ENCODE results near the gene CHST4.
"Not testable (repeated sequence)": the region's sequence is repeated elsewhere in the genome, so short reads cannot be mapped to it uniquely, and the experiment has no call there.

The CHST4 gene

GRCh38 chr16:71524566-71525553 lies 1.4 kb upstream of the CHST4 start:
- DNase-seq, result peak in 1 of 56 donors; percentile 1

GRCh38 chr16:71528257-71528656 lies 2.0 kb downstream of the CHST4 start:
- DNase-seq, result no peak

GRCh38 chr16:71528863-71529262 lies 2.6 kb downstream of the CHST4 start:
- no peak for DNase-seq

DNA sequence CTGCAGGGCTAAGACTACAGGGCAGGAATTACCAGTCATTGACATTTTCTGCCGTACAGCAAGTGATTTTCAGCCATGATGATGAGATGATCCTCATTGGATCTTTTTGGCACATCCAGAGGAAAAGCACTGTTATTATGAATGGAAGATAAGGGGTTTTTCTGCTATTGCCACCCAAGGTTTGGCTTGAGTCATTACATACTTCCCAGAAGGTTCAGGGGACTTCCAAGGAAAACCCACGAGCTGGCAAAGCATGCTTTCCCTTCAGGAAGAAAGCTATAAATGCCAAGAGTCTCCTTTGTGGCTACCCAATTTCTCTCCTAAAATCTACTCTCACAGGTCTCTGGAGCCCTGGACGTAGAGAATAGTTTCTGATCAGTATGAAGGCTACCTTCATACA lies 6.1 kb downstream of the CHST4 start:
- no peak for DNase-seq

DNA sequence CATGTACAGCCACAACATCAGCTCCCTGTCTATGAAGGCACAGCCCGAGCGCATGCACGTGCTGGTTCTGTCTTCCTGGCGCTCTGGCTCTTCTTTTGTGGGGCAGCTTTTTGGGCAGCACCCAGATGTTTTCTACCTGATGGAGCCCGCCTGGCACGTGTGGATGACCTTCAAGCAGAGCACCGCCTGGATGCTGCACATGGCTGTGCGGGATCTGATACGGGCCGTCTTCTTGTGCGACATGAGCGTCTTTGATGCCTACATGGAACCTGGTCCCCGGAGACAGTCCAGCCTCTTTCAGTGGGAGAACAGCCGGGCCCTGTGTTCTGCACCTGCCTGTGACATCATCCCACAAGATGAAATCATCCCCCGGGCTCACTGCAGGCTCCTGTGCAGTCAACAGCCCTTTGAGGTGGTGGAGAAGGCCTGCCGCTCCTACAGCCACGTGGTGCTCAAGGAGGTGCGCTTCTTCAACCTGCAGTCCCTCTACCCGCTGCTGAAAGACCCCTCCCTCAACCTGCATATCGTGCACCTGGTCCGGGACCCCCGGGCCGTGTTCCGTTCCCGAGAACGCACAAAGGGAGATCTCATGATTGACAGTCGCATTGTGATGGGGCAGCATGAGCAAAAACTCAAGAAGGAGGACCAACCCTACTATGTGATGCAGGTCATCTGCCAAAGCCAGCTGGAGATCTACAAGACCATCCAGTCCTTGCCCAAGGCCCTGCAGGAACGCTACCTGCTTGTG lies 10.7 kb downstream of the CHST4 start:
- no peak for DNase-seq

DNA sequence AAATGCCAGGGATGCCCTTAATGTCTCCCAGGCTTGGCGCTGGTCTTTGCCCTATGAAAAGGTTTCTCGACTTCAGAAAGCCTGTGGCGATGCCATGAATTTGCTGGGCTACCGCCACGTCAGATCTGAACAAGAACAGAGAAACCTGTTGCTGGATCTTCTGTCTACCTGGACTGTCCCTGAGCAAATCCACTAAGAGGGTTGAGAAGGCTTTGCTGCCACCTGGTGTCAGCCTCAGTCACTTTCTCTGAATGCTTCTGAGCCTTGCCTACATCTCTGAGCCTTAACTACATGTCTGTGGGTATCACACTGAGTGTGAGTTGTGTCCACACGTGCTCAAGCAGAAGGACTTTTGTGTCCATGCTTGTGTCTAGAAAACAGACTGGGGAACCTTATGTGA lies 11.4 kb downstream of the CHST4 start:
- peak in 13 of 56 donors; percentile 0 to 28 (median 4) for DNase-seq

DNA sequence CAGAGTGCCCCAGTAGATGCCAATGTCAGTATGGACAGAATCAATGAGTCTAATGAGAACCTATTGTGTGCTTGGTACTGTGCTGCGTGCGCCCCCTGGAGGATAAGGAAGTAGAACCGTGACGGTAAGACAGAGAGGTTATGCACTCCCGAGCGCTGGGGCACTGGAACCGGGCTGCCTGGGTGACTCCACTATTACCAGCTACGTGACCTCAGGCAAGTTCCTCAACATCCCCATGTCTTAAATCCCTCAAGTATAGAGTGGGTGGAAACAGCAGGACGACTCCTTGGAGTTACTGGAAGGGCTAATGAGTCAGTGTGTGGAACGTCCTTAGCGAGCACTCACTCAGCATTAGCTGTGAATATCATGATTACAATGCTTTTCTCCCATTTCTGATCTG lies 16.2 kb downstream of the CHST4 start:
- peak in 5 of 56 donors; percentile 1 to 12 (median 4) for DNase-seq

DNA sequence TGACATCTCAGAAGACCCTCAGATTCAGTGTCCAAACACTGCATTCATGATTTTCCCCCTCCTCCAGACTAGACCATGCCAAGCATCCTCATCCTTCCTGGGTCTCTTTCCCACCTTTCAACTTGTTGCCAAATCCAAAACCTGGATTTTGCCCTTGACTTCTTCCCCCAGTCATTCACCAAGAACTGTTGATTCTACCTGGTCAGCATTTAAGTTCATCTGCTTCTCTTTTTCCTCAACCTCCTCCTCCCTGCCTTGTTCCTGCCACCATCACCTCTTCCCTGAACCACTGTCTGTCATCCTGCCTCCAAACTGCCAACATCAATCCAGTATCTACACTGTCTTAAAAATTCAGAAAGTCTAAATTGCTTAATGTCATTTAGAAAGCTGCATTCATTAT lies 20.9 kb downstream of the CHST4 start:
- no peak for DNase-seq

DNA sequence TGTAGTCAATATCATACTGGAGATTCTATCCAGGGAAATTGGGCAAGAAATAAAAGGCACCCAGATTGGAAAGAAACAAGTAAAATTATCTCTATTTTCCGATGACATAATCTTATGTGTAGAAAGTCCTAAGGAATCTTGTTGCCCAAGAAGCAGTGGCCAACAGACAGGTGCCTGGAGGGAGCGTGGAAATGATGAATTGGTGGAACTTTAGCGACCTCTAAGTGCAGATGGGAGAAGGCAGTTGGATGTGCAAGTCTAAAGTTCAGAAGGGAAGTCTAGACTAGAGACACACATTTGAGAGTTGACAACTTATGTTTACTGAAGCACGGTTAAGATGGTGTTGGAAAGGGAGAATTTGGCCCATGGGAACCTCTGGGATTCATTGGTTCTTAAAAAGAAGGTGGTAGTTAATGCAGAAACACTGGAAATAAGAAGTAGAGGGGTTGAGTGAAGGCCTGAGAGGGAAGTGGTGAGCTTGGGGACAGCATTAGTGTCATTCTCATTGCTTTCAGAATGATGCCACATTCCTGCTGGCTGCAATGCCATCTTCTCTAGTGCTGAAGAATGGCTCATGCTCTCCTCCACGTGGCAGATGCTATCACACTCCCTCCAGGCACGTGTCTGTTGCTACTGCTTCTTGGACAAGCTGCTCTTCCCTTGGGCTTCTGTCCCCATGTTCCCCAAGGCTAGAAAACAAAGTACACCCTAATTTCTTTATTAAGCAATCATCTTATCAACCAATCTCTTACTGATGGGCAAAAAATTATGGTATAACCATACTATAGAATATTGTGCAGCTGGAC lies 26.7 kb downstream of the CHST4 start:
- no peak for DNase-seq

DNA sequence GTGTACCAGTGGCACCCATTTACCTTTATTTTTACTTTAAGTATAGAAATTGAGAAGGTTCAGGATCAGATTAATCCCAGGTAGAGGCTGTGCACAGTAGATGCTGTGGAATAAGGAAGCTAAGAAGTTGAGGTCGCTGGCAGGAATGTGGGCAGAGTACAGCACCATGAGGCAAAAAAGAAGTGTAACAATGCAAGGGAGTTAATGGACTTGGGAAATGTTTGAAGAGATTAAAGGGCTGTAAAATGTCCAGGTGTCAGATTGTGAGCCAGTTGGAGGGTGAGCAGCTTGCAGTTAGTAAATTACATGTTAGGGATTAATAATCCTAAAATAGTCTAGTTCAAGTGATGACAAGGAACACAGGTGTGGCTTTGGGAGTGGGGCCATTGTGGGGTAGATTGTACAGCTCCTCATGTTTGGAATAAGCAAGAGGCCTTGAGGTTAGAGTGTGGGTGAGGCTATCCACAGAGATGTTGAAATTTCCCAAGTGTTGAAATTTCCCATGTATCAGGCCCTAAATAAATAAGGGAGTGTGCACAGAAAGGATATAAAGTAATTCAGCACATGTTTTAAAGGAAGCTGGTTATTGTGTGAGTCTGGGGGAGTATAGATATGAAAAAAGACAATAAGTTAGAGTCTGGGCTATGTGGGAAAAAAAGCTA lies 29.1 kb downstream of the CHST4 start:
- no peak for DNase-seq

DNA sequence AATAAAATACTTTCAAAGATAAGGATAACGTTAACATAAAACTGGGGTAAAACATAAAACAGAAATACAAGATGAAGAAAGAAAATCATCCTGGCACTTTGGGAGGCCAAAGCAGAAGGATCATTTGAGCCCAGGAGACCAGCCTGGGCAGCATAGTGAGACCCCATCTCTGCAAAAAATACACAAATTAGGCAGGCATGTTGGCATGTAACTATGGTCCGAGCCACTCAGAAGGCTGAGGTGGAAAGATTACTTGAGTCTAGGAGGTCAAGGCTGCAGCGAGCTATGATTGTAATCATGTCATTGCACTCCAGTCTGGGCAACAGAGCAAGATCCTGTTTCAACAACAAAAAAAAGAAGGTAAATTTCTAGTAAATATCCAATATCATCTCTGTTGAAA lies 31.1 kb downstream of the CHST4 start:
- no peak for DNase-seq

DNA sequence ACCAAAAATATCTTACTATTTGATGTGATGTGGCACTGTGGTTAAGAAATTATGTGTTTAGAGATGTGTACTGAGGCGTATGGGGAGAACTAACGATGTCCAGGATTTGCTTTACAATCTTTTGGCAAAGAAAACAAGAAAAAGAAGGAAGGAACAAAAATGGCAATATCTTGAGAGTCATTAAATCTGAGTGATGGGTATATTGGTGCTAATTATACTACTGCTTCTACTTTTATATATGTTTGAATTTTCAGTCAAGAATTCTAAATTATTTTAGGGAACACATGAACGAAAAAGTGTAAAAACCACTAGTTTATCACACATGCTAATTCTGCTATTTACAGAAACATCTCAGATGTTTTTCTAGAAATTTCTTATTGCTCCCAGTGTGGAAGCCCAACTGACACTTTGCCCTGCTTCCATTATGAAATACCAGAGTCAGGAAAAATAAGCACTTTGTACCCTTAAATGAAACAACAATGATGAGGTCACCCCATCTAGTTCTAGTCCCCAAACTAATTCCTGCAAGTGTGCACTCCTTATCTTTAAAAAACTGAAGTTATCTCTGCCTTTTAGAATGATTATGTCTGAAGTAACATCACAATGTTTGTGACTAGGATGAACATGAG lies 31.8 kb downstream of the CHST4 start:
- no peak for DNase-seq

GRCh38 chr16:71559855-71560254 lies 33.6 kb downstream of the CHST4 start:
- no peak for DNase-seq

DNA sequence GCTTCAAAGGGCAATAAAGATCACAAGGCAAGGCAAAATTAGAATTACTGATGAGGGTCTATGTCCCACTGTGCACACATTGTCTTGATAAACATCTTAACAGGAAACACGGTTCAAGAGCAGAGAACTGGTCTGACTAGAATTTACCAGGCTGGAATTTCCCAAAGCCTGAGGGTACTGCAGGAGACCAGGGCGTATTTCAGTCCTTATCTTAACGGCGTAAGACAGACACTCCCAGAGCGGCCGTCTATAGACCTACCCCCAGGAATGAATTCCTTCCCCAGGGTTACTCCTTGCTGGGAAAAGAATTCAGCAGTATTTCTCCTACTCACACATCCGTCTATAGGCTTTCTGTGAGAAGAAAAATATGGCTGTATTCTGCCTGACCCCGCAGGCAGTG lies 35.7 kb downstream of the CHST4 start:
- DNase-seq, result not testable (repeated sequence)

- no peak for DNase-seq
These were observed 36.3 kb downstream of the CHST4 start for GRCh38 chr16:71562552-71562951.

DNA sequence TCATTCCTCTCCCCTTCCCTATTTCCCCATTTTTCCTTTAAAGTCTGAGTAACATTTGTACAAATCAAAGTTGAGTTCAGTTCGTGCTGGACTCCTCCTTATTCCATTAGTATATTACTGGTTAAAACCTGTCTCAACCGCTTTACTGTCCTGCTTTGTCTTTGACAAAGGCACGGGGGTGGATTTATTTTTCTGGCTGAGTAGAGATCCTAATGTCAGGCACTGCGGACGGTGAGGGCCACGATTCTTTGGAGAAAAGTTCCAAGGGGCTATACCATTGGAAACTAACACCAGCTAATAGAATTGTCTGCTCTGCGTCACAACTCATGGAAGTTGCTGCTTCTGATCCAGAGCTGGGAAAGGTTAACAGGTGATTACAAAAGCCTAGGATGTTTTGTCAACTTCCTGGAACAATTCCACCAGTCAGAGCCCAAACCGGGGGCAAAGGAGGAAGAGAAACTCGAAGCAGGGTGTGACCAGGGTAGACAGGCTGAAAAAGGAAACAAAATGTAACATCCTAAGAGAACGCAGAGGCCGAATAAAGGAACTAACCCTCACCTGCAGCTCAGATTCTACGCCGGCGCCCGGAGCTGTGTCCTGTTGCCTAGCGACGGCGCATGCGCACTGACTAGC lies 38.2 kb downstream of the CHST4 start:
- DNase-seq, result peak in 6 of 56 donors; percentile 29 to 87 (median 71)

DNA sequence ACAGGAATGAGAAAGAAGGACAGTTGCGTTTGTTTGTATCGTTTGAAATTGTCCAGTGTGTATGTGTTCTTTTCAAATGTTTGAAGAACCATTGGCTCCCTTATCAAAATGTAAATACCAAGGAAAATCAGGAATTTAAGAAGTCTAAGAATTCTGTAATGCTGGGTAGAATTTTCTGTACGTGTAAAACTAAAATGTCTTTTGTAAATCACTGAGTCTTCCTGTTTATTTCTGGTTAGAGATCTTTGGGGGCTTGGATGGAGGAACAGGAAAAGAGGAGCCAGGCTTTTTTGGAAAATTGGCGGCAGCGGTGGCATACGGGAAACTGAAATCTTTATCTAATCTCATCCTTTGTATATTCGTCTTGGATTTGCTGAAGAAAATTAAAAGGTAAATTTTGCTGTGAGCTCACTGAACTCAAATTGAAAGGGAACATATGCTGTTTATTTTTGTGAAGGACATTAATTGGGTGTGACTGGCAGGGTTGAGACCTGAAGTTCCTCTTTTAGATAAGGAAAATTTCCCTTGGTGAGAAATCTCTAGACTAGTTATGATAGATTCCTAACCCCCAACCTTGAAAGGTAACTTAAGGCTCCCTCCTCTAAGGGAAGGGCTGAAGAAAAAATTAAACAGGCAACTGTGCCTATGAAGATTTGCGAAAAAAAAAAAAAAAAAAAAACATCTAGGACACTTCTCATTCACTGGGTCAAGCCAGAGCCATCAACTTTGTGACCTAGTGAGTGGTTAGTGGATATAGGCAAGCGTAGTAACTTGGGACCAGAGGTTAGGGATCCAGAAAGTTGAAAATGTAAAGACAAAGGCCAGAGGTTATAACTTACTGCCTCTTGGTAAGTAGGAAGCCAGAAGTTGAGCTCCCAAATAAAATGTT lies 39.8 kb downstream of the CHST4 start:
- DNase-seq, result no peak

DNA sequence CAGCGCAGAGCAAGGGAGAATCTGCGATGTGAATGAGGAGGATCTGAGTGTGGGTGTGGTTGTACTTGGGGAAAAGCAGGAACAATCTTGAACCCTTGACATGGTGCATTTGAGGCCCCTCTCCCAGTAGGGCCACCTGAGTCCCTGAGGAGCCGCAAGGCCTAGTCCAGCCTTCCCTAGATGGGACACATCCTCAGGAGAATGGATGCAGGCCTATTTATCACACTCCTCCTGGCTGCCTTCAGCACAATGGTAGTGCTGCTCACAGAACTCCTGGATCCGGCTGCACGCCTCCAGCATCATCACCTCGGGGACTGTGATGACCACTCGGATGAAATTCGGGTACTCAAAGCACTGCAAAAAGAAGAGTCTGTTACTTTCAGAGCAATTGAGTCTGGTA lies 41.7 kb downstream of the CHST4 start:
- peak in 3 of 56 donors; percentile 0 to 16 (median 2) for DNase-seq

GRCh38 chr16:71568551-71568950 lies 42.3 kb downstream of the CHST4 start:
- no peak for DNase-seq

Data from nucleus accumbens (tissue), 56 donors.